OCI-LY3 (cell line): ENCODE measurements around the gene RBMS3.

Experiments used
- H2AFZ ChIP-seq: fragments of 200-600, 300-600 bp; shearing (Covaris generic); 2 replicates; pipeline ENCODE4 v1.6.0; 2014; ENCODE audit warnings: antibody characterized with exemption, low read depth, low read length
- H3K27ac ChIP-seq: fragments of 200-600, 300-600 bp; sonication (generic); 2 replicates; pipeline ENCODE4 v1.5.1; 2014; ENCODE audit warnings: mild to moderate bottlenecking, low read length, moderate library complexity, mixed read lengths
- H3K27me3 ChIP-seq: fragments of 200-600, 300-600 bp; sonication (generic); 2 replicates; pipeline ENCODE4 v1.6.1; 2014; ENCODE audit warnings: low read depth, low read length, mixed read lengths
- H3K36me3 ChIP-seq: fragments of 200-600, 300-600 bp; sonication (generic); replicated peaks from 2 replicates; pipeline ENCODE3; 2014; ENCODE audit warnings: low read depth, low read length, mixed read lengths
- H3K4me1 ChIP-seq: fragments of 300-600, 200-600 bp; sonication (generic); 2 replicates; pipeline ENCODE4 v1.6.1; 2014; ENCODE audit warnings: low read length, mixed read lengths
- H3K4me2 ChIP-seq: fragments of 200-600, 300-600 bp; sonication (generic); 2 replicates; pipeline ENCODE4 v1.6.1; 2014; ENCODE audit warnings: low read length, mixed read lengths
- H3K4me3 ChIP-seq: fragments of 300-600, 200-600 bp; sonication (generic); 2 replicates; pipeline ENCODE4 v1.5.1; 2014; ENCODE audit warnings: antibody characterized with exemption, mild to moderate bottlenecking, low read length, moderate library complexity
- H3K79me2 ChIP-seq: fragments of 300-600, 200-600 bp; shearing (Covaris generic); 2 replicates; pipeline ENCODE4 v1.6.1; 2014; ENCODE audit warnings: mild to moderate bottlenecking, low read length, mixed read lengths
- H3K9ac ChIP-seq: fragments of 300-600, 200-600 bp; shearing (Covaris generic); 2 replicates; pipeline ENCODE4 v1.6.0; 2014; ENCODE audit warnings: mild to moderate bottlenecking, low read length, moderate library complexity
- H3K9me3 ChIP-seq: fragments of 200-600, 300-600 bp; shearing (Covaris generic); 2 replicates; pipeline ENCODE4 v1.6.1; 2014; ENCODE audit warnings: low read length, mixed read lengths; ENCODE audit not compliant: insufficient read depth
- H4K20me1 ChIP-seq: fragments of 200-600, 300-600 bp; sonication (generic); 2 replicates; pipeline ENCODE4 v1.6.1; 2016; ENCODE audit warnings: low read length, mixed read lengths; ENCODE audit not compliant: insufficient read depth
- EZH2phosphoT487 ChIP-seq: fragments of 200-600 bp; shearing (Covaris generic); IDR thresholded peaks from 2 replicates; pipeline ENCODE4 v1.6.1; 2018; ENCODE audit warnings: antibody characterized with exemption, mixed run types, low read depth
- TF ChIP-seq, protein P1 (sequence below): fragments of 200-600, 300-600 bp; sonication (generic); IDR thresholded peaks from 2 replicates; pipeline ENCODE4 v1.5.1; 2014; ENCODE audit warnings: antibody characterized with exemption, low read length, low read depth

Gene RBMS3

DNA sequence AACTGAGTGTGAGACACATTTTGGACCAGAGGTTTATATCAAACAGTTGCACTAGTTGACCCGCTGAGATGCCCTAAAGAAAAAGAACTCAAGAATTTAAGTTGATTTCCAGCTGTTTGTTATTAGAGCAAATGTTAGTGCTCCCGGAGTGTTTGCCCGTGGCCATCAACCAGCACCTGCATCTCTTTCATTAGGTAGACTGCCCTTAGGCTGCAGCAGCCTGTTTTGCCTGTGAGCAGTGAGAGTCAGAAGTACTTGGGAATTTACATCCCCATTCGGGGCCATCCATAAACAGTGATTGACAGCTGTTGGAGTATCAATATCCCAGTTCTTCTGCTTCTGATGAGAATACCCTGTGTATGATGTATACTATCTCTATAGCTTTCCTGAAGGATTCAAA, 492.6 kb downstream of the RBMS3 start:
- Histone ChIP-seq H3K9me3 (no peaks in the 10 kb centered on the region), H3K27ac (no peak overlapping the region), H3K79me2 (no peaks in the 10 kb centered on the region), H3K4me3 (no peak overlapping the region), H3K4me2 (no peak overlapping the region), H3K36me3 (no peaks in the 10 kb centered on the region), H3K9ac (no peak overlapping the region), H4K20me1 (no peaks in the 10 kb centered on the region), H2AFZ (no peak overlapping the region), H3K27me3 (no peaks in the 10 kb centered on the region), H3K4me1 (peaks cover 4% of the 10 kb centered on the region; the same call in 1 of the 2 replicates)
- TF ChIP-seq, protein P1, sequence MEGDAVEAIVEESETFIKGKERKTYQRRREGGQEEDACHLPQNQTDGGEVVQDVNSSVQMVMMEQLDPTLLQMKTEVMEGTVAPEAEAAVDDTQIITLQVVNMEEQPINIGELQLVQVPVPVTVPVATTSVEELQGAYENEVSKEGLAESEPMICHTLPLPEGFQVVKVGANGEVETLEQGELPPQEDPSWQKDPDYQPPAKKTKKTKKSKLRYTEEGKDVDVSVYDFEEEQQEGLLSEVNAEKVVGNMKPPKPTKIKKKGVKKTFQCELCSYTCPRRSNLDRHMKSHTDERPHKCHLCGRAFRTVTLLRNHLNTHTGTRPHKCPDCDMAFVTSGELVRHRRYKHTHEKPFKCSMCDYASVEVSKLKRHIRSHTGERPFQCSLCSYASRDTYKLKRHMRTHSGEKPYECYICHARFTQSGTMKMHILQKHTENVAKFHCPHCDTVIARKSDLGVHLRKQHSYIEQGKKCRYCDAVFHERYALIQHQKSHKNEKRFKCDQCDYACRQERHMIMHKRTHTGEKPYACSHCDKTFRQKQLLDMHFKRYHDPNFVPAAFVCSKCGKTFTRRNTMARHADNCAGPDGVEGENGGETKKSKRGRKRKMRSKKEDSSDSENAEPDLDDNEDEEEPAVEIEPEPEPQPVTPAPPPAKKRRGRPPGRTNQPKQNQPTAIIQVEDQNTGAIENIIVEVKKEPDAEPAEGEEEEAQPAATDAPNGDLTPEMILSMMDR: no peak
- no peak for TF ChIP-seq EZH2phosphoT487

DNA sequence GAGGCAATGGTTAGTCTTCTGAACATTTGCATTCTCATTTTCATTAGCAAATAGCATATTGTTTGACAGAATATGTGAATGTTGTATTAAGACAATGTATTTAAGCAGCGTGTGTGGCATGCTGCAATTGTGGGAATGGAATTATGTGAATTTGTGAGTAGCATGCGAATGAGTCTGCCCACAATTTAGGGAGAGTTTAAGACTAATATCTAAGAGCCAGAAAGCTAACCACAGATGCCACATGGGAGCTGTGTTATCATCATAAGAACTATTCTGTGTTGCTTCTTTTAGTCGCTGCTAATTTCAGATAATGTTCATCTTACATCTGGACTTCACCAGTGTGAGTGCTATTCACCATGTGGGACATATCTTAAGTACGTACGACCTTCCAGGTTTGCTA, 494.5 kb downstream of the RBMS3 start:
- Histone ChIP-seq H3K27me3 (no peaks in the 10 kb centered on the region), H3K4me2 (no peak overlapping the region), H3K9ac (no peak overlapping the region), H3K27ac (no peak overlapping the region), H3K9me3 (no peaks in the 10 kb centered on the region), H3K4me3 (no peak overlapping the region), H3K36me3 (no peaks in the 10 kb centered on the region), H4K20me1 (no peaks in the 10 kb centered on the region), H3K4me1 (peaks cover 4% of the 10 kb centered on the region; the same call in 1 of the 2 replicates), H2AFZ (no peak overlapping the region), H3K79me2 (no peaks in the 10 kb centered on the region)
- TF ChIP-seq, protein P1: no peak
- TF ChIP-seq EZH2phosphoT487: no peak

DNA sequence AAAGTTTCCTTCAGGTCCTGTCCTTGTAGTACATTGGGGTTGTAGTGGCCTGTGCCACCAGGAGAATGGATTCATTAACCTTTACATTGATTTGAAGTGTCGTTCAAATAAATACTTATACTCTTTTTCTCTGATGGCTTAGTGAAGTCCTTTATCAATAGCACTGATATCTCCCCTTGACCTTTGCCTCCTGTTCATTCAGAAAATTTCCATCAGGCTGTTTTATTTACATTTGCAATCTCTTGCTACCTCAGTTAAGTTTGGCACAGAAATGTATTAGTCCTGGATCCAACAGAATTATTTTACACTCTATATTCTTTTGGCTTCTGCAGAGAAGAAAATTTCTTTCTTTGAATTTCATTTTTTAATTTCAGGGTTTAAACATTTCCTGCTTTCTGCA, 497.0 kb downstream of the RBMS3 start:
- no peaks in the 10 kb centered on the region for H3K79me2 ChIP-seq
- no peak overlapping the region for H3K4me3 ChIP-seq
- no peaks in the 10 kb centered on the region for H3K27me3 ChIP-seq
- H2AFZ ChIP-seq: no peak overlapping the region
- H3K36me3 ChIP-seq: peaks cover 2% of the 10 kb centered on the region
- H3K4me1 ChIP-seq: peaks cover 10% of the 10 kb centered on the region
- H3K9ac ChIP-seq: no peak overlapping the region
- no peak overlapping the region for H3K27ac ChIP-seq
- no peaks in the 10 kb centered on the region for H4K20me1 ChIP-seq
- no peak overlapping the region for H3K4me2 ChIP-seq
- TF ChIP-seq, protein P1: no peak
- TF ChIP-seq EZH2phosphoT487: no peak
- H3K9me3 ChIP-seq: peaks cover 13% of the 10 kb centered on the region; the same call in 1 of the 2 replicates

DNA sequence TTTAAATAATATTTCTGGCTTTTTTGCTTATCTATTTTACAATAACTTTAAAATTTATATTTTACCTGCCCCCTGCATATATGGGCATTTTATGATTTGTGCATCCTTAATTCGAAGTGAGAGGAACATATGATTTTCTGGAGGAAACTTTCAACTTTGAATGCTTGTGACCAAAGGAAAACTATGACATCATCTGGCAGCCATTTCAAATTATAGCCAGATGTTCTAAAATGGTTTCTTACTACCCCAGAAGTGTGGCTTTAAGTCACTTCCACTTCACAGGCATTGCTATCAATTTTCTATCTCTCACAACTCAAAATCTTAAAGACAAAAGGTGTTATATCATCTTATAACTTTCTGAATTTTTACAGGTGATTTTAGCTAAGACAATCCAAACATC, 508.8 kb downstream of the RBMS3 start:
- Histone ChIP-seq H3K9ac (no peak overlapping the region), H3K27me3 (no peaks in the 10 kb centered on the region), H3K4me1 (no peaks in the 10 kb centered on the region), H2AFZ (no peak overlapping the region), H3K36me3 (no peaks in the 10 kb centered on the region), H3K9me3 (no peaks in the 10 kb centered on the region), H3K79me2 (no peaks in the 10 kb centered on the region), H3K27ac (no peak overlapping the region), H3K4me2 (no peak overlapping the region), H3K4me3 (no peak overlapping the region), H4K20me1 (no peaks in the 10 kb centered on the region)
- TF ChIP-seq, protein P1: no peak
- TF ChIP-seq EZH2phosphoT487: no peak
